Tibial artery (tissue), 4 donors: Measurements from ENCODE around the gene SELPLG.

Source experiments
- DNase-seq, 2 donors: peaks; one replicate each; pipeline ENCODE4 v3.0.0-alpha.2; 2019
- H3K27ac ChIP-seq, 2 donors: fragments of 200-600 bp; sonication (generic) in 1 of 2; 1 replicate in 1 of 2; 2 replicates in 1 of 2; pipeline ENCODE4 v1.5.1; 2018 to 2019; ENCODE audit warnings: mild to moderate bottlenecking in 1 of 2
- H3K27me3 ChIP-seq, 2 donors: fragments of 200-600 bp; sonication (generic) in 1 of 2; one replicate each; pipeline versions ENCODE4 v1.5.1 to v1.6.0; 2016 to 2019
- H3K36me3 ChIP-seq, 3 donors: fragments of 200-600 bp; sonication (generic) in 2 of 3; one replicate each; pipeline ENCODE4 v1.5.1; 2016 to 2019; ENCODE audit warnings: mild to moderate bottlenecking in 2 of 3
- H3K4me1 ChIP-seq, 4 donors: fragments of 200-600 bp; sonication (generic) in 2 of 4; 1 replicate in 3 of 4; 2 replicates in 1 of 4; pipeline ENCODE4 v1.5.1; 2016 to 2019
- H3K4me3 ChIP-seq, 2 donors: fragments of 200-600 bp; sonication (generic) in 1 of 2; 1 replicate in 1 of 2; 2 replicates in 1 of 2; pipeline ENCODE4 v1.5.1; 2018 to 2019; ENCODE audit warnings: mild to moderate bottlenecking in 2 of 2
- H3K9me3 ChIP-seq, 3 donors: fragments of 200-600 bp; sonication (generic) in 1 of 3; one replicate each; pipeline ENCODE4 v1.5.1; 2016 to 2019
- intact Hi-C: fragments of 100-400 bp; cut with DNase I; formaldehyde crosslinking; loops from one replicate; pipeline ENCODE4 v1.15.0; 2023; ENCODE audit warnings: low total_unique reads
- TF ChIP-seq, protein P1 (sequence below), 2 experiments: fragments of 200-600 bp in 1 of 2; fragments of 450-650 bp in 1 of 2; IDR thresholded peaks; one replicate each; pipeline ENCODE4 v1.5.1; 2017 to 2019; ENCODE audit warnings: antibody characterized with exemption in 2 of 2, mild to moderate bottlenecking in 1 of 2, moderate library complexity in 1 of 2

SELPLG gene

DNA sequence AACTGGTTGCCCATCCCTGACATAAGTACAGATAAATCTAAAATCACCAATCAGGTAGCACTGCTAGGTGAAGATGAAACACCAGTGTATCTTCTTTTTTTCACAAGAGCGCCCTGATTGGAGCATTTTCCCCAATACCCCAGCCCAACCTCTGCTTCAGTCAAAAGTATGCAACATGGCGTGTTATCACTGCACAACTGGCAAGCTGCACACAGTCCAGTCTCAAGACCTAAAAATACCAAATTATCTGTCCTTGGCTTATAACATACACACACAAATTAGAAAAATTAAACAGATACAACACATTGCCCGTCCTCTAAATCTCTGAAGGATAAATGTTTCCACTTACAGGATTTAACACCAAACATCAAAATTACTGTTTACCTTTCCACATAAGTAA lies 20.2 kb upstream of the SELPLG start:
- intact Hi-C loops: no loop called here
- no peaks in the 10 kb centered on the region for H3K27me3 ChIP-seq
- TF ChIP-seq, protein P1, sequence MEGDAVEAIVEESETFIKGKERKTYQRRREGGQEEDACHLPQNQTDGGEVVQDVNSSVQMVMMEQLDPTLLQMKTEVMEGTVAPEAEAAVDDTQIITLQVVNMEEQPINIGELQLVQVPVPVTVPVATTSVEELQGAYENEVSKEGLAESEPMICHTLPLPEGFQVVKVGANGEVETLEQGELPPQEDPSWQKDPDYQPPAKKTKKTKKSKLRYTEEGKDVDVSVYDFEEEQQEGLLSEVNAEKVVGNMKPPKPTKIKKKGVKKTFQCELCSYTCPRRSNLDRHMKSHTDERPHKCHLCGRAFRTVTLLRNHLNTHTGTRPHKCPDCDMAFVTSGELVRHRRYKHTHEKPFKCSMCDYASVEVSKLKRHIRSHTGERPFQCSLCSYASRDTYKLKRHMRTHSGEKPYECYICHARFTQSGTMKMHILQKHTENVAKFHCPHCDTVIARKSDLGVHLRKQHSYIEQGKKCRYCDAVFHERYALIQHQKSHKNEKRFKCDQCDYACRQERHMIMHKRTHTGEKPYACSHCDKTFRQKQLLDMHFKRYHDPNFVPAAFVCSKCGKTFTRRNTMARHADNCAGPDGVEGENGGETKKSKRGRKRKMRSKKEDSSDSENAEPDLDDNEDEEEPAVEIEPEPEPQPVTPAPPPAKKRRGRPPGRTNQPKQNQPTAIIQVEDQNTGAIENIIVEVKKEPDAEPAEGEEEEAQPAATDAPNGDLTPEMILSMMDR (IDR thresholded peaks at IDR 0.05): no peak
- H3K4me1 ChIP-seq: peaks cover 0 to 51% (median 12%) of the 10 kb centered on the region in 4 donors
- no peak overlapping the region for H3K27ac ChIP-seq
- peaks cover 44 to 58% (median 51%) of the 10 kb centered on the region in 3 donors for H3K36me3 ChIP-seq
- H3K4me3 ChIP-seq: no peak overlapping the region
- DNase-seq: no peak
- H3K9me3 ChIP-seq: no peaks in the 10 kb centered on the region

DNA sequence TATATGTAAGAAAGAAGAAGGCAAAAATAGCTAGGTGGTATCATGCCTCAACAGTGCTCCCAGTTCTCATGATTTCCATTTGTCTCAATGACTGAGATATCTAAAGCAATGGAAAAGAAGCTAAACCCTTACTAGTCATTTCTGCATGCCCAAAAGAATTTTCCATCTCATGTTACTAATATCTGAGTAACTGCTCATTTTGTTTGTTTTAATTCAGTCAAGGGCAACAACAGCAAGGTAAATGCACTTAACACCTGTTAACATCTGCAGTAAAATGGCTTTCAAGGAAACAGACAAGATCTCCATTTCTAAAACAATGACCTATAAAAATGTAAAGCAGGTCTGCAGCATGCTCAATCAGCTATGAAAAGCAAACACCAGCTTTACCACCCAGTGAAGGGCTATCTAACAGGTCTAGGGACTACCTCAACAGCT lies 19.4 kb upstream of the SELPLG start:
- no peak overlapping the region for H3K4me3 ChIP-seq
- peaks cover 0 to 43% (median 9%) of the 10 kb centered on the region in 4 donors for H3K4me1 ChIP-seq
- peaks cover 48 to 62% (median 55%) of the 10 kb centered on the region in 3 donors for H3K36me3 ChIP-seq
- intact Hi-C loops: no loop called here
- TF ChIP-seq, protein P1 (IDR thresholded peaks at IDR 0.05): no peak
- no peaks in the 10 kb centered on the region for H3K27me3 ChIP-seq
- no peak overlapping the region for H3K27ac ChIP-seq
- H3K9me3 ChIP-seq: no peaks in the 10 kb centered on the region
- DNase-seq: no peak

DNA sequence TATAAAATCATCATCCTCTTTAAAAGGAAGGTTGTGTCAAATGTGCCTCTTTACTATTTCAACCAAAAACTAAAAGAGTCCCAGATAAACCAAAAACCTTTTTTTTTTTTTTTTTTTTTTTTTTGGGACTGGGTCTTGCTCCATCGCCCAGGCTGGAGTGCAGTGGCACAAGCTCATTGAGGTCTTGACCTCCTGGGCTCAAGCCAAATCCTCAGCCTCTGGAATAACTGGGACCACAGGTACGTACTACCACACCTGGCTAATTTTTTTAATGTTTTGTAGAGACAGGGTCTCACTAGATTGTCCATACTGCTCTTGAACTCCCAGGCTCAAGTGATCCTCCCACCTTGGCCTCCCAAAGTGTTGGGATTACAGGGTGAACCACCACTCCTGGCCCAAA lies 16.4 kb upstream of the SELPLG start:
- TF ChIP-seq, protein P1 (IDR thresholded peaks at IDR 0.05): no peak
- H3K27me3 ChIP-seq: no peaks in the 10 kb centered on the region
- peak overlapping the region; percentile 8 to 56 for H3K27ac ChIP-seq
- peaks cover 52 to 62% (median 56%) of the 10 kb centered on the region in 3 donors for H3K36me3 ChIP-seq
- intact Hi-C loops: no loop called here
- H3K4me1 ChIP-seq: peaks cover 0 to 50% (median 15%) of the 10 kb centered on the region in 4 donors
- DNase-seq: no peak
- no peak overlapping the region for H3K4me3 ChIP-seq
- H3K9me3 ChIP-seq: no peaks in the 10 kb centered on the region

DNA sequence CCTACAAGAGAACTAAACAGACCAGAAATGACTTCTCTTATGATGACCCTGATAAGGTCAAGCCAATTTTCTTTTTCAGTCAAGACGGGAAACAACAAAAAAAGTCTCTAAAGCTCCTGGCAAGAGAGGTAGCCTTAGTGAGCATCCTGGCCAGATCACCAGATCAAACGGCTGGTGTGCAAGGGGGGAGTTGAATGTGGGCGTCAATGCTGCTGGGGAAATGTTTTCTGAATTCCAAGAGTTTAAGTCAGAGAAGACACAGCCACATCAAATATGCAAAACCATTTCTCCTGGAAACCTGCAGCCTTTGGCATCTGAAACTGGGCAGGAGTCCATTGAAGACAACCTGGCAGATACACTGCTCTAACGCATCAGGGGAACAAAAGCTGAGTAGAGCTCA lies 16.0 kb upstream of the SELPLG start:
- peak overlapping the region; percentile 15 to 56 for H3K27ac ChIP-seq

DNA sequence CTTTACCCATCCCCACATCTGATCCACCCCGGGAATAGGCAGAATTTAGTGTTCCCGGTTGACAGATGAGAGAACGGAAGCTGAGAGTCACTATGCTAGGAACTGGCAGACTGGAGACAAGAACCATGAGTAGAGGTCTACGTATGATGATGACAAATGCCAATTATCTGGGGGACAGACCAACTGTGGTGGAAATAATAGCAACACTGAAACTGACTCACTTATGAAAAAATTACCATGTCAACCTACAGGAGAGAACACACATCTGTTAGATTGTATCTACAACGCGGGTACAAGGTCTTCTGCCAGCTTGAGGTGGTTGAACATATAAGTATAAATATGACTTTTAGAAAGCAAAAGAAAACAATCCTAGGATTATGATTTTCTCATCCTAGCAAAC lies 15.4 kb upstream of the SELPLG start:
- H3K36me3 ChIP-seq: peaks cover 52 to 62% (median 56%) of the 10 kb centered on the region in 3 donors
- intact Hi-C loops: no loop called here
- H3K27me3 ChIP-seq: no peaks in the 10 kb centered on the region
- DNase-seq: no peak
- H3K4me1 ChIP-seq: peaks cover 0 to 50% (median 23%) of the 10 kb centered on the region in 4 donors
- TF ChIP-seq, protein P1 (IDR thresholded peaks at IDR 0.05): no peak
- H3K9me3 ChIP-seq: no peaks in the 10 kb centered on the region
- no peak overlapping the region for H3K4me3 ChIP-seq
- H3K27ac ChIP-seq: peak overlapping the region; percentile 15 to 56

More for the DNA sequence above, 16.0 kb upstream of the SELPLG start:
- Histone ChIP-seq H3K4me3 (no peak overlapping the region), H3K36me3 (peaks cover 52 to 62% (median 56%) of the 10 kb centered on the region in 3 donors), H3K27me3 (no peaks in the 10 kb centered on the region), H3K4me1 (peaks cover 0 to 48% (median 17%) of the 10 kb centered on the region in 4 donors), H3K9me3 (no peaks in the 10 kb centered on the region)
- intact Hi-C loops: no loop called here
- TF ChIP-seq, protein P1 (IDR thresholded peaks at IDR 0.05): no peak
- no peak for DNase-seq

DNA sequence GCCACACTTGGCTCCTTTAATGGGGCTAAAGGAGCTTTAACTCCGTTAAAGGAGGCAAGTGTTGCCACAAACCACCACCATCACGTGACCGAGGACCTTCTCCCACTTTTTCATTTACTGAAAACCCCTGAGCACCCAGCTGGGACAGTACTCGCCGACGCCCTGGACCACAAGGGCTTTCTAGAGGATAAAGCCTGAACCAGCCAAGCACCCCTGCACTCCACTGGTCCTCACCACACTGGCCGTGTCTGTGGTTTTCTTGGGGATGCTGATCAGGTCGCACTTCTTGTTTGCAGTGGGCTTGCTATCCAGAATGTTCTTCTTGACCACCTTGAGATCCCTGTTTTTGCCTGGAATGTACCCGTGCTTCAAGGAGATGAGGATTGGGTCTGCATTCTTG lies 14.7 kb upstream of the SELPLG start:
- intact Hi-C loops: no loop called here
- Histone ChIP-seq H3K27ac (peak overlapping the region; percentile 26 to 56), H3K27me3 (no peaks in the 10 kb centered on the region), H3K4me1 (peaks cover 0 to 50% (median 29%) of the 10 kb centered on the region in 4 donors), H3K36me3 (peaks cover 52 to 62% (median 56%) of the 10 kb centered on the region in 3 donors), H3K9me3 (no peaks in the 10 kb centered on the region), H3K4me3 (no peak overlapping the region)
- DNase-seq: no peak
- TF ChIP-seq, protein P1 (IDR thresholded peaks at IDR 0.05): no peak
